GM19193 (cell line): Measurements from ENCODE around the gene LMAN2.

Experiments used
- POLR2A ChIP-seq: IDR thresholded peaks from 4 replicates; pipeline ENCODE4 v1.6.1; 2011; ENCODE audit not compliant: insufficient read depth, insufficient read length; ENCODE audit errors: extremely low read depth

Gene LMAN2

DNA sequence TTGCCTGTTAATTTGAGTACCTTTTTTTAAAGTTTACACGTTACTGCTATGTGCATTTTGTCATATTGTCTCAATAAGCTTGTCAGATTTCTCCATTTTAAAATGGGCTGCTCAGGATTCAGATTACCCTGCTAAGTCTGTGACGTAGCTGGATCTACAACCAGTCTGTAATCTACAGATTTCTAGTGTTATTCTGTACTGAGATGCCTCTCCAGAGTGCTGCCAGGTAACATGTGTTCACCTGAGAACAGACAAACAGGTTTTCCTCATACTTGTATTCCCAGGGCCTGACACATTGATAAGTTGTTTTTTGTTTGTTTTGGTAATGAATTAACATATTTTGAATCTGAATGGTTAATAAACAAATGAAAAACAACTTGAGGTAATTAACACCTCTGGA, 63.3 kb downstream of the LMAN2 start:
- TF ChIP-seq POLR2A: no peak
